ENCODE data around the gene VGLL1. TPM values are rescaled to one million over a fixed set of nuclear protein-coding genes. Genes with fewer than 3 reads are reported as not detected.

The VGLL1 gene
- total and polyA plus RNA-seq, 2 experiments from 2014 or later: not detected

GRCh38 chrX:136495043-136495442, 37.0 kb upstream of the VGLL1 start:
- Histone ChIP-seq H3K4me2 (ENCODE audit: unreplicated experiment) (no peak overlapping the region), H3K27me3 (replicated peaks; ENCODE audit: insufficient read depth) (no peaks in the 10 kb centered on the region), H3K27ac (no peak overlapping the region), H3K9me3 (ENCODE audit: low read depth) (no peaks in the 10 kb centered on the region), H3K4me3 (no peak overlapping the region), H3F3A (ENCODE audit: insufficient read depth) (peaks cover 9% of the 10 kb centered on the region; the same call in 1 of the 2 replicates), H3K4me1 (ENCODE audit: insufficient read depth) (peaks cover 13% of the 10 kb centered on the region), H3K36me3 (ENCODE audit: low read depth) (no peaks in the 10 kb centered on the region), H4K20me1 (ENCODE audit: insufficient read depth) (no peaks in the 10 kb centered on the region), H2AFZ (no peak overlapping the region), H3K9ac (no peak overlapping the region), H3K79me2 (ENCODE audit: insufficient read depth) (peaks cover 25% of the 10 kb centered on the region), H3K9me2 (ENCODE audit: insufficient read depth) (no peaks in the 10 kb centered on the region)
- 84 to 93% methylated on average over 3 to 4 of the region's 4 CpGs for WGBS, 2 experiments (ENCODE audit: low coverage in 1 of 2, low lambda C conversion rate in 2 of 2, missing lambda C conversion rate in 2 of 2)
- TF ChIP-seq EZH2phosphoT487 (IDR thresholded peaks at IDR 0.05; ENCODE audit: insufficient read depth, low read depth) (no peak), EZH2 (IDR thresholded peaks at IDR 0.05; ENCODE audit: insufficient read depth, poor library complexity, severe bottlenecking) (no peak)
- no peak for DNase-seq
- in situ Hi-C loops (cut with MboI): no loop called here

- DNase-seq: no peak
- H2AFZ ChIP-seq: peak overlapping the region; percentile 98
- in situ Hi-C loops (cut with MboI): no loop called here
- peaks cover 27% of the 10 kb centered on the region for H3K79me2 ChIP-seq (ENCODE audit: insufficient read depth)
- H3F3A ChIP-seq (ENCODE audit: insufficient read depth): peaks cover 9% of the 10 kb centered on the region; the same call in 1 of the 2 replicates
- H3K27ac ChIP-seq: peak overlapping the region; percentile 94
- H4K20me1 ChIP-seq (ENCODE audit: insufficient read depth): no peaks in the 10 kb centered on the region
- peak overlapping the region; percentile 96 for H3K4me3 ChIP-seq
- no peaks in the 10 kb centered on the region for H3K9me2 ChIP-seq (ENCODE audit: insufficient read depth)
- H3K4me2 ChIP-seq (ENCODE audit: unreplicated experiment): peak overlapping the region; percentile 81
- peak overlapping the region; percentile 94 for H3K9ac ChIP-seq
- WGBS, 2 experiments (ENCODE audit: low coverage in 1 of 2, low lambda C conversion rate in 2 of 2, missing lambda C conversion rate in 2 of 2): 0 to 2% methylated on average over 10 to 13 of the region's 13 CpGs
- TF ChIP-seq EZH2phosphoT487 (IDR thresholded peaks at IDR 0.05; ENCODE audit: insufficient read depth, low read depth) (no peak), EZH2 (IDR thresholded peaks at IDR 0.05; ENCODE audit: insufficient read depth, poor library complexity, severe bottlenecking) (no peak)
- H3K36me3 ChIP-seq (ENCODE audit: low read depth): peaks cover 8% of the 10 kb centered on the region; the same call in 1 of the 2 replicates
- no peaks in the 10 kb centered on the region for H3K9me3 ChIP-seq (ENCODE audit: low read depth)
- peaks cover 13% of the 10 kb centered on the region for H3K4me1 ChIP-seq (ENCODE audit: insufficient read depth)
- H3K27me3 ChIP-seq (replicated peaks; ENCODE audit: insufficient read depth): no peaks in the 10 kb centered on the region
Observed at GRCh38 chrX:136496186-136496763, 35.7 kb upstream of the VGLL1 start.

GRCh38 chrX:136496764-136497555, 35.1 kb upstream of the VGLL1 start:
- no peaks in the 10 kb centered on the region for H4K20me1 ChIP-seq (ENCODE audit: insufficient read depth)
- in situ Hi-C loops (cut with MboI): no loop called here
- H3K79me2 ChIP-seq (ENCODE audit: insufficient read depth): peaks cover 27% of the 10 kb centered on the region
- peak; percentile 91 for DNase-seq
- peaks cover 13% of the 10 kb centered on the region for H3K4me1 ChIP-seq (ENCODE audit: insufficient read depth)
- H3K27me3 ChIP-seq (replicated peaks; ENCODE audit: insufficient read depth): no peaks in the 10 kb centered on the region
- peak overlapping the region; percentile 81 for H3K4me2 ChIP-seq (ENCODE audit: unreplicated experiment)
- H3K9ac ChIP-seq: peak overlapping the region; percentile 94
- TF ChIP-seq EZH2 (IDR thresholded peaks at IDR 0.05; ENCODE audit: insufficient read depth, poor library complexity, severe bottlenecking) (no peak), EZH2phosphoT487 (IDR thresholded peaks at IDR 0.05; ENCODE audit: insufficient read depth, low read depth) (no peak)
- 0% methylated on average over 6 to 49 of the region's 111 CpGs for WGBS, 2 experiments (ENCODE audit: low coverage in 1 of 2, low lambda C conversion rate in 2 of 2, missing lambda C conversion rate in 2 of 2)
- peaks cover 9% of the 10 kb centered on the region; the same call in 1 of the 2 replicates for H3F3A ChIP-seq (ENCODE audit: insufficient read depth)
- H3K27ac ChIP-seq: peak overlapping the region; percentile 94
- no peaks in the 10 kb centered on the region for H3K9me3 ChIP-seq (ENCODE audit: low read depth)
- peaks cover 15% of the 10 kb centered on the region; the same call in 1 of the 2 replicates for H3K36me3 ChIP-seq (ENCODE audit: low read depth)
- peak overlapping the region; percentile 96 for H3K4me3 ChIP-seq
- H3K9me2 ChIP-seq (ENCODE audit: insufficient read depth): no peaks in the 10 kb centered on the region
- peak overlapping the region; percentile 98 for H2AFZ ChIP-seq

DNA sequence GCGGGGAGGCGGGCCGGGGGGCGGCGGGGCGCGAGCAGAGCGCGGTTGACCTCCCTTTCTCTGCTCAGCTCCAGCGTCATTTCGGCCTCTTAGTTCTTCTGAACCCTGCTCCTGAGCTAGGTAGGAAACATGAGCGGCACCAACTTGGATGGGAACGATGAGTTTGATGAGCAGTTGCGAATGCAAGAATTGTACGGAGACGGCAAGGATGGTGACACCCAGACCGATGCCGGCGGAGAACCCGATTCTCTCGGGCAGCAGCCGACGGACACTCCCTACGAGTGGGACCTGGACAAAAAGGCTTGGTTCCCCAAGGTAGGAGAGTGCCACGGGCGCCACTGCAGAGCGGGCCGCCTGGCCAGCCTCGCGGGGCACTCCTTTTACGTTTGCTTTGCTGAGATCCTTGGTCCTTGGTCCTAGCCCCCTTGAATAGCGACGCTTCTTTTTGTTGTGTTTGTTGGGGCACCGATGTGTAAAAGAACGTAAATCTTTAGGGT, 34.4 kb upstream of the VGLL1 start, which contains the start of gene HTATSF1:
Gene HTATSF1 (plus strand): TSS at position 37 of the 497 bp plus-strand sequence. CDS start 93 bp downstream, at position 130.
- peak within 1 kb of the TSS; percentile 94 for H3K27ac ChIP-seq
- peaks cover 19% of the 10 kb centered on the region; the same call in 1 of the 2 replicates for H3K36me3 ChIP-seq (ENCODE audit: low read depth)
- no peak for DNase-seq
- no peaks in the 10 kb centered on the region for H3K9me2 ChIP-seq (ENCODE audit: insufficient read depth)
- H3K9ac ChIP-seq: peak within 1 kb of the TSS; percentile 94
- peak within 1 kb of the TSS; percentile 98 for H2AFZ ChIP-seq
- no peaks in the 10 kb centered on the region for H3K27me3 ChIP-seq (replicated peaks; ENCODE audit: insufficient read depth)
- H3K4me1 ChIP-seq (ENCODE audit: insufficient read depth): peaks cover 13% of the 10 kb centered on the region
- no peak for TF ChIP-seq EZH2phosphoT487 (IDR thresholded peaks at IDR 0.05; ENCODE audit: insufficient read depth, low read depth)
- no peak for TF ChIP-seq EZH2 (IDR thresholded peaks at IDR 0.05; ENCODE audit: insufficient read depth, poor library complexity, severe bottlenecking)
- in situ Hi-C loops (cut with MboI): no loop called here
- peak within 1 kb of the TSS; percentile 96 for H3K4me3 ChIP-seq
- H3K79me2 ChIP-seq (ENCODE audit: insufficient read depth): peaks cover 27% of the 10 kb centered on the region
- H3K4me2 ChIP-seq (ENCODE audit: unreplicated experiment): peak within 1 kb of the TSS; percentile 93
- no peaks in the 10 kb centered on the region for H4K20me1 ChIP-seq (ENCODE audit: insufficient read depth)
- no peaks in the 10 kb centered on the region for H3K9me3 ChIP-seq (ENCODE audit: low read depth)
- WGBS, 2 experiments (ENCODE audit: low coverage in 1 of 2, low lambda C conversion rate in 2 of 2, missing lambda C conversion rate in 2 of 2): 0 to 3% methylated on average over 24 to 27 of the region's 35 CpGs
- H3F3A ChIP-seq (ENCODE audit: insufficient read depth): peaks cover 9% of the 10 kb centered on the region; the same call in 1 of the 2 replicates
